Measurements from ENCODE around the gene ZXDC. TPM values are rescaled to one million over a fixed set of nuclear protein-coding genes. Genes with fewer than 3 reads are reported as not detected.

The ZXDC gene
- total RNA-seq, 1 donor from 2014 or later = 25.4 TPM

GRCh38 chr3:126479642-126480041 is 4.0 kb upstream of the ZXDC start:
- DNase-seq (ENCODE audit: low spot score) = no peak
- Mint-ChIP-seq H3K9me3 (ENCODE audit: unreplicated experiment) (no peaks in the 10 kb centered on the region), H3K27me3 (ENCODE audit: unreplicated experiment) (peaks cover 13% of the 10 kb centered on the region), H3K27ac (ENCODE audit: unreplicated experiment) (no peak overlapping the region), H3K4me1 (ENCODE audit: unreplicated experiment) (peaks cover 7% of the 10 kb centered on the region), H3K36me3 (ENCODE audit: low read depth, unreplicated experiment) (peaks cover 4% of the 10 kb centered on the region), H3K4me3 (ENCODE audit: unreplicated experiment) (no peak overlapping the region)
- no peak for TF ChIP-seq CTCF (IDR thresholded peaks at IDR 0.05; ENCODE audit: unreplicated experiment)

- peaks cover 14% of the 10 kb centered on the region for H3K4me1 Mint-ChIP-seq (ENCODE audit: unreplicated experiment)
- H3K27me3 Mint-ChIP-seq (ENCODE audit: unreplicated experiment) = peaks cover 14% of the 10 kb centered on the region
- H3K36me3 Mint-ChIP-seq (ENCODE audit: low read depth, unreplicated experiment) = peaks cover 1% of the 10 kb centered on the region
- no peak for DNase-seq (ENCODE audit: low spot score)
- H3K27ac Mint-ChIP-seq (ENCODE audit: unreplicated experiment) = no peak overlapping the region
- no peak for TF ChIP-seq CTCF (IDR thresholded peaks at IDR 0.05; ENCODE audit: unreplicated experiment)
- H3K4me3 Mint-ChIP-seq (ENCODE audit: unreplicated experiment) = no peak overlapping the region
- H3K9me3 Mint-ChIP-seq (ENCODE audit: unreplicated experiment) = no peaks in the 10 kb centered on the region
Measured at GRCh38 chr3:126478581-126479310, 3.1 kb upstream of the ZXDC start.

GRCh38 chr3:126477061-126477380 is 1.3 kb upstream of the ZXDC start:
- Mint-ChIP-seq H3K27ac (ENCODE audit: unreplicated experiment) (no peak overlapping the region), H3K27me3 (ENCODE audit: unreplicated experiment) (peaks cover 17% of the 10 kb centered on the region), H3K4me1 (ENCODE audit: unreplicated experiment) (peaks cover 31% of the 10 kb centered on the region), H3K9me3 (ENCODE audit: unreplicated experiment) (no peaks in the 10 kb centered on the region), H3K36me3 (ENCODE audit: low read depth, unreplicated experiment) (peaks cover 12% of the 10 kb centered on the region), H3K4me3 (ENCODE audit: unreplicated experiment) (peak overlapping the region; percentile 82)
- no peak for DNase-seq (ENCODE audit: low spot score)
- TF ChIP-seq CTCF (IDR thresholded peaks at IDR 0.05; ENCODE audit: unreplicated experiment) = no peak

- peak overlapping the region; percentile 84 for H3K27ac Mint-ChIP-seq (ENCODE audit: unreplicated experiment)
- TF ChIP-seq CTCF (IDR thresholded peaks at IDR 0.05; ENCODE audit: unreplicated experiment) = no peak
Measured at GRCh38 chr3:126476166-126477060, 722 bp upstream of the ZXDC start.

More at GRCh38 chr3:126476166-126477060, 722 bp upstream of the ZXDC start:
- Mint-ChIP-seq H3K4me3 (ENCODE audit: unreplicated experiment) (peak overlapping the region; percentile 94), H3K9me3 (ENCODE audit: unreplicated experiment) (no peaks in the 10 kb centered on the region), H3K27me3 (ENCODE audit: unreplicated experiment) (peaks cover 17% of the 10 kb centered on the region), H3K4me1 (ENCODE audit: unreplicated experiment) (peaks cover 31% of the 10 kb centered on the region), H3K36me3 (ENCODE audit: low read depth, unreplicated experiment) (peaks cover 12% of the 10 kb centered on the region)
- DNase-seq (ENCODE audit: low spot score) = peak; percentile 39
